ENCODE measurements around the gene CCDC34. TPM values are rescaled to one million over a fixed set of nuclear protein-coding genes. Genes with fewer than 3 reads are reported as not detected.
"Not testable (repeated sequence)": the region's sequence is repeated elsewhere in the genome, so short reads cannot be mapped to it uniquely, and the experiment has no call there.

The CCDC34 gene
- total RNA-seq, 1 donor from 2014 or later, result 5.6 TPM

- no peak for DNase-seq (ENCODE audit: low spot score)
- H3K27me3 Mint-ChIP-seq (ENCODE audit: unreplicated experiment), result no peaks in the 10 kb centered on the region
- no peaks in the 10 kb centered on the region for H3K36me3 Mint-ChIP-seq (ENCODE audit: low read depth, unreplicated experiment)
- no peak overlapping the region for H3K27ac Mint-ChIP-seq (ENCODE audit: unreplicated experiment)
- peaks cover 5% of the 10 kb centered on the region for H3K4me1 Mint-ChIP-seq (ENCODE audit: unreplicated experiment)
- H3K4me3 Mint-ChIP-seq (ENCODE audit: unreplicated experiment), result no peak overlapping the region
- H3K9me3 Mint-ChIP-seq (ENCODE audit: unreplicated experiment), result no peaks in the 10 kb centered on the region
- TF ChIP-seq CTCF (IDR thresholded peaks at IDR 0.05; ENCODE audit: unreplicated experiment), result no peak
Observed at GRCh38 chr11:27328614-27329013, 34.4 kb downstream of the CCDC34 start.

- not testable (repeated sequence) for H3K27ac Mint-ChIP-seq (ENCODE audit: unreplicated experiment); DNase-seq (ENCODE audit: low spot score)
Observed at GRCh38 chr11:27327064-27327463, 36.0 kb downstream of the CCDC34 start.

GRCh38 chr11:27322196-27322595, 40.8 kb downstream of the CCDC34 start:
- H3K4me1 Mint-ChIP-seq (ENCODE audit: unreplicated experiment); H3K36me3 Mint-ChIP-seq (ENCODE audit: low read depth, unreplicated experiment); H3K27me3 Mint-ChIP-seq (ENCODE audit: unreplicated experiment); H3K27ac Mint-ChIP-seq (ENCODE audit: unreplicated experiment); DNase-seq (ENCODE audit: low spot score); H3K4me3 Mint-ChIP-seq (ENCODE audit: unreplicated experiment); H3K9me3 Mint-ChIP-seq (ENCODE audit: unreplicated experiment): not testable (repeated sequence)

More at GRCh38 chr11:27327064-27327463, 36.0 kb downstream of the CCDC34 start:
- not testable (repeated sequence) for H3K27me3 Mint-ChIP-seq (ENCODE audit: unreplicated experiment); H3K9me3 Mint-ChIP-seq (ENCODE audit: unreplicated experiment); H3K4me1 Mint-ChIP-seq (ENCODE audit: unreplicated experiment); H3K4me3 Mint-ChIP-seq (ENCODE audit: unreplicated experiment); H3K36me3 Mint-ChIP-seq (ENCODE audit: low read depth, unreplicated experiment)

GRCh38 chr11:27321340-27321739, 41.7 kb downstream of the CCDC34 start:
- H3K27me3 Mint-ChIP-seq (ENCODE audit: unreplicated experiment); DNase-seq (ENCODE audit: low spot score); H3K36me3 Mint-ChIP-seq (ENCODE audit: low read depth, unreplicated experiment); H3K27ac Mint-ChIP-seq (ENCODE audit: unreplicated experiment); H3K4me1 Mint-ChIP-seq (ENCODE audit: unreplicated experiment); H3K4me3 Mint-ChIP-seq (ENCODE audit: unreplicated experiment); H3K9me3 Mint-ChIP-seq (ENCODE audit: unreplicated experiment): not testable (repeated sequence)

- Mint-ChIP-seq H3K9me3 (ENCODE audit: unreplicated experiment) (no peaks in the 10 kb centered on the region), H3K27me3 (ENCODE audit: unreplicated experiment) (no peaks in the 10 kb centered on the region), H3K27ac (ENCODE audit: unreplicated experiment) (no peak overlapping the region), H3K36me3 (ENCODE audit: low read depth, unreplicated experiment) (no peaks in the 10 kb centered on the region), H3K4me1 (ENCODE audit: unreplicated experiment) (no peaks in the 10 kb centered on the region), H3K4me3 (ENCODE audit: unreplicated experiment) (no peak overlapping the region)
- TF ChIP-seq CTCF (IDR thresholded peaks at IDR 0.05; ENCODE audit: unreplicated experiment), result no peak
- DNase-seq (ENCODE audit: low spot score), result no peak
Observed at GRCh38 chr11:27319072-27319471, 43.9 kb downstream of the CCDC34 start.

- Mint-ChIP-seq H3K36me3 (ENCODE audit: low read depth, unreplicated experiment) (no peaks in the 10 kb centered on the region), H3K27ac (ENCODE audit: unreplicated experiment) (no peak overlapping the region), H3K4me1 (ENCODE audit: unreplicated experiment) (no peaks in the 10 kb centered on the region), H3K4me3 (ENCODE audit: unreplicated experiment) (no peak overlapping the region), H3K27me3 (ENCODE audit: unreplicated experiment) (no peaks in the 10 kb centered on the region), H3K9me3 (ENCODE audit: unreplicated experiment) (no peaks in the 10 kb centered on the region)
- no peak for DNase-seq (ENCODE audit: low spot score)
- TF ChIP-seq CTCF (IDR thresholded peaks at IDR 0.05; ENCODE audit: unreplicated experiment), result no peak
Observed at GRCh38 chr11:27317751-27318150, 45.3 kb downstream of the CCDC34 start.

GRCh38 chr11:27315836-27316235, 47.2 kb downstream of the CCDC34 start:
- Mint-ChIP-seq H3K4me1 (ENCODE audit: unreplicated experiment) (no peaks in the 10 kb centered on the region), H3K36me3 (ENCODE audit: low read depth, unreplicated experiment) (no peaks in the 10 kb centered on the region), H3K27me3 (ENCODE audit: unreplicated experiment) (no peaks in the 10 kb centered on the region), H3K9me3 (ENCODE audit: unreplicated experiment) (no peaks in the 10 kb centered on the region), H3K27ac (ENCODE audit: unreplicated experiment) (no peak overlapping the region), H3K4me3 (ENCODE audit: unreplicated experiment) (no peak overlapping the region)
- TF ChIP-seq CTCF (IDR thresholded peaks at IDR 0.05; ENCODE audit: unreplicated experiment), result no peak
- no peak for DNase-seq (ENCODE audit: low spot score)
